Nephron progenitor cell (in vitro differentiated cells): Measurements from ENCODE around the gene OMG.
"Not testable (repeated sequence)": the region's sequence is repeated elsewhere in the genome, so short reads cannot be mapped to it uniquely, and the experiment has no call there.

Experiments used
- DNase-seq: peaks from one replicate; pipeline ENCODE4 v3.0.0; 2021
- H3K27ac Mint-ChIP-seq: 2 replicates; pipeline ENCODE4 v1.8.0; 2021; ENCODE audit warnings: mild to moderate bottlenecking, moderate library complexity, mixed read lengths
- H3K27me3 Mint-ChIP-seq: 2 replicates; pipeline ENCODE4 v1.8.0; 2021; ENCODE audit warnings: mild to moderate bottlenecking, low read depth, mixed read lengths; ENCODE audit not compliant: poor library complexity
- H3K36me3 Mint-ChIP-seq: 2 replicates; pipeline ENCODE4 v1.8.0; 2021; ENCODE audit warnings: low read depth, mixed read lengths
- H3K4me1 Mint-ChIP-seq: 2 replicates; pipeline ENCODE4 v1.8.0; 2021; ENCODE audit warnings: mixed read lengths
- H3K4me3 Mint-ChIP-seq: 2 replicates; pipeline ENCODE4 v1.8.0; 2021; ENCODE audit warnings: mild to moderate bottlenecking, moderate library complexity, mixed read lengths
- H3K9me3 Mint-ChIP-seq: 2 replicates; pipeline ENCODE4 v1.8.0; 2021; ENCODE audit warnings: mild to moderate bottlenecking, moderate library complexity, mixed read lengths
- TF ChIP-seq, protein P1 (sequence below): fragments of 200-600 bp; sonication (generic); IDR thresholded peaks from 2 replicates; pipeline ENCODE4 v1.5.0; 2021; ENCODE audit warnings: antibody characterized with exemption

The OMG gene

DNA sequence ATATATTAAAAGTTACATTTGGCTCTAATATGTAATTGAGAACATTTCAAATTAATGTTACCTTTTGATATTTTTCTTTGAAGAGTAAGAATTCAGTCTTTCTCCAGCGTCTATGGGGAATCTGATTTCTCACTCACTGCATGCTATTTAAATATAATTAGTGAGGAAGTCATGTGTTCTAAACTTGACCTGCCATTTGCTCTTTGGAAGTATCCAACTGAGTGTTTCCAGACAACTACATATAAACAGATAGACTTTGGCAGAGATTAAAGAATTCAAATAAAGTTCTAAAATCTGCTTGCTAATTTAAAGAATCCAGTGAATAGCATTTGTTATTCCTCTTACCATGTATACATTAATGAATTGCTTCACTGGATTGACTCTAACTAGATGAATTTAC, 23.5 kb downstream of the OMG start:
- Mint-ChIP-seq H3K27ac (no peak overlapping the region), H3K4me3 (no peak overlapping the region), H3K9me3 (no peaks in the 10 kb centered on the region), H3K4me1 (peaks cover 8% of the 10 kb centered on the region), H3K36me3 (peaks cover 74% of the 10 kb centered on the region), H3K27me3 (no peaks in the 10 kb centered on the region)
- TF ChIP-seq, protein P1, sequence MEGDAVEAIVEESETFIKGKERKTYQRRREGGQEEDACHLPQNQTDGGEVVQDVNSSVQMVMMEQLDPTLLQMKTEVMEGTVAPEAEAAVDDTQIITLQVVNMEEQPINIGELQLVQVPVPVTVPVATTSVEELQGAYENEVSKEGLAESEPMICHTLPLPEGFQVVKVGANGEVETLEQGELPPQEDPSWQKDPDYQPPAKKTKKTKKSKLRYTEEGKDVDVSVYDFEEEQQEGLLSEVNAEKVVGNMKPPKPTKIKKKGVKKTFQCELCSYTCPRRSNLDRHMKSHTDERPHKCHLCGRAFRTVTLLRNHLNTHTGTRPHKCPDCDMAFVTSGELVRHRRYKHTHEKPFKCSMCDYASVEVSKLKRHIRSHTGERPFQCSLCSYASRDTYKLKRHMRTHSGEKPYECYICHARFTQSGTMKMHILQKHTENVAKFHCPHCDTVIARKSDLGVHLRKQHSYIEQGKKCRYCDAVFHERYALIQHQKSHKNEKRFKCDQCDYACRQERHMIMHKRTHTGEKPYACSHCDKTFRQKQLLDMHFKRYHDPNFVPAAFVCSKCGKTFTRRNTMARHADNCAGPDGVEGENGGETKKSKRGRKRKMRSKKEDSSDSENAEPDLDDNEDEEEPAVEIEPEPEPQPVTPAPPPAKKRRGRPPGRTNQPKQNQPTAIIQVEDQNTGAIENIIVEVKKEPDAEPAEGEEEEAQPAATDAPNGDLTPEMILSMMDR = no peak
- DNase-seq = no peak

DNA sequence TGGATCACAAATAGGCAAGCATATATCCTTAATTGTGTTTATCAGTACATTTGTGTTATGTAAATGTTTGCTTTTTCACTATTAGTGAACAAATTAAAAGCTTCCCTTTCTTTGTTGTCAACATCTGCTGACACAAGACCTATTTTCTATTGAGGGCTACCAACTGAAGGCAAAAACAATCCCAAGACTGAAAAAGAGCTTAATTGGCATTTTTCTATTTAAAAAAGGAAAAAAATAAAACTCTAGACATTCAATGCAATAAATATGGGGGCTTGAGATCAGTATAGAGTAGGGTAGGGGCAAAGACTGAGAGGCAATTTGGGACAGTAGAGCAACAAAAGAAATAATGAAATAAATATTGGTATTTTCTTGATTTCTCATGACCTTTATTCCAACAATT, 24.2 kb downstream of the OMG start:
- Mint-ChIP-seq H3K36me3 (peaks cover 74% of the 10 kb centered on the region), H3K27ac (no peak overlapping the region), H3K4me3 (no peak overlapping the region), H3K4me1 (peaks cover 8% of the 10 kb centered on the region), H3K27me3 (no peaks in the 10 kb centered on the region), H3K9me3 (no peaks in the 10 kb centered on the region)
- DNase-seq = no peak
- TF ChIP-seq, protein P1 = no peak

DNA sequence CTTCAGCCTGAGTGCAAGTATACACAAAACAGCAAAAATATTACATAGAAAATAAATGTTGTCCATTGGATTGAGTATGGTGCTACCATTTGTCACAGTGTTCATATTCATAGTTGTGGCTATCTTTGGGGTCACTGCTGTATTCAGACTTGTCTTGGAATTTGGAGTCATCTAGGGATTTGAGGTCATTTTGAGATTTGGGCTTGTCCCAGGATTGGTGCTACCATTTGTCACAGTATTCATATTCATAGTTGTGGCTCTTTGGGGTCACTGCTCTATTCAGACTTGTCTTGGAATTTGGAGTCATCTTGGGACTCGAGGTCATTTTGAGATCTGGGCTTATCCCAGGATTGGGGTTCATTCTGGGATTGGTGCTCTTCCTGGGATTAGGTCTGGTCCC, 24.8 kb downstream of the OMG start:
- no peak for DNase-seq
- H3K27ac Mint-ChIP-seq = no peak overlapping the region
- TF ChIP-seq, protein P1 = no peak
- peaks cover 8% of the 10 kb centered on the region for H3K4me1 Mint-ChIP-seq
- H3K27me3 Mint-ChIP-seq = no peaks in the 10 kb centered on the region
- no peak overlapping the region for H3K4me3 Mint-ChIP-seq
- no peaks in the 10 kb centered on the region for H3K9me3 Mint-ChIP-seq
- H3K36me3 Mint-ChIP-seq = peaks cover 74% of the 10 kb centered on the region

DNA sequence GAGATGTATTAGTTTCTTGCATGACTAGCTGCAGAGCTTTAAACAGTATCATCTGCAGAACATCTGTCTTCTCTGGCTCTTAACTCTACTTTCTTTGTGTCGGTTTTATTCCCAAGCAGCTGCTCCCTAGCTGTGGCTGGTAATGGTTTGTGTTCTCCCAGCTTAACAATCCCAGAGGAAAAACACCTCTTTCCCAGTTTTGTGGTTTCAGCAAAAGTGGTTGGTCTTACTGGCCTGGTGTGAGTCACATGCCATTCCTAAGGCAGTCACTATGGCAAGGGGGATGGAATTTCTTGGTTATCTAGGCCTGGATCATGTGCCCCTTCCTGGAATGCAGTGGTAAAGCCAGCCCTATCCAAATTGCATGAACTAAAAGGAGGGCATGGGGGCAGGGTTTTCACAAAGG, 27.5 kb downstream of the OMG start:
- Mint-ChIP-seq H3K4me3 (no peak overlapping the region), H3K9me3 (no peaks in the 10 kb centered on the region), H3K27ac (no peak overlapping the region), H3K27me3 (no peaks in the 10 kb centered on the region), H3K4me1 (peaks cover 8% of the 10 kb centered on the region), H3K36me3 (peaks cover 76% of the 10 kb centered on the region)
- TF ChIP-seq, protein P1 = no peak
- DNase-seq = no peak

DNA sequence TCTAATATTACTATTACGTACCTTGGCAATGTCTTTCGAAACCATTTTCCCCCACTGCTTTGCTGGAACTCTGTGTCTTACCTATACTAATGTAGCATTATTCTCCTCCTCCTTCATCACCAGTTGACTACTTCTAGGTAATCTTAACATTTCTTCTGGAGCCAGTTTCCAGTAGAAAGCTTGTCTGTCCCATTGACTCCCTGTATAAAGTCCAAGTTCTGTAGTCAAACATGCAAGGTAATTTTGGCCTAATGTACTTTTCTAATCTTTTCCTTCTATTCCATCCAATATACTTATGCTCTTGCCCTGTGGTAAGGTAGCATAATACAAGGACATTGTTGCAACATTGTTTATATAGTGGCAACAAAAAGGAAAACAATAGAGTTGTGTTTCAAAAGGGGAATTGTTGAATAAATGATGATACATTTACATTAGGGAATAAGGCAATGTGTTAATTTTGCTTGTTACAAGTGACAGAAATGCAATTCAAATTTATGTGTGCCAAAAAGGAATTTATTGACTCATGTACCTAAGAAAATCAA, 27.9 kb downstream of the OMG start:
- Mint-ChIP-seq H3K36me3 (peaks cover 76% of the 10 kb centered on the region), H3K4me1 (peaks cover 8% of the 10 kb centered on the region), H3K27ac (no peak overlapping the region), H3K27me3 (no peaks in the 10 kb centered on the region), H3K4me3 (no peak overlapping the region), H3K9me3 (no peaks in the 10 kb centered on the region)
- TF ChIP-seq, protein P1 = no peak
- no peak for DNase-seq

DNA sequence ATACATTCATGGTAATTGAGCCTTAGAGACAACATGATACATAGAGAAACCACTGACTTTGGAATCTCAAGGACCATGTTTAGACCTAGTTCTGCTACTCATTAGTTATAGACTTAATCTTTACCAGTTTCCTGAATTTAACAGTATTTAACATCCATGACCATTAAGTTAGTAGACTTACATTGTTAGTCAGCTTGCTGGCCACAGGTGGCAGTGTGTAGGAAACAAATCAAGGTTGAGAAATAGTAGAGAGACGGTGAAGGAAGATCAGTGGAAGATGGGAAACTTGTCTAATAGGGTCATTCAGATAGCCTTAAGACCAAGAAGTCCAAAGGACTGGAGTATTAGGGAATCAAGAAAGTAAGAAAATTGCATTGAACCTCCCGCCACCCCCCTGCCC, 31.0 kb downstream of the OMG start:
- Mint-ChIP-seq H3K36me3 (peaks cover 74% of the 10 kb centered on the region), H3K27me3 (peaks cover 3% of the 10 kb centered on the region), H3K4me1 (peaks cover 8% of the 10 kb centered on the region), H3K9me3 (no peaks in the 10 kb centered on the region), H3K4me3 (no peak overlapping the region), H3K27ac (no peak overlapping the region)
- TF ChIP-seq, protein P1 = peak; percentile 8
- DNase-seq = no peak

DNA sequence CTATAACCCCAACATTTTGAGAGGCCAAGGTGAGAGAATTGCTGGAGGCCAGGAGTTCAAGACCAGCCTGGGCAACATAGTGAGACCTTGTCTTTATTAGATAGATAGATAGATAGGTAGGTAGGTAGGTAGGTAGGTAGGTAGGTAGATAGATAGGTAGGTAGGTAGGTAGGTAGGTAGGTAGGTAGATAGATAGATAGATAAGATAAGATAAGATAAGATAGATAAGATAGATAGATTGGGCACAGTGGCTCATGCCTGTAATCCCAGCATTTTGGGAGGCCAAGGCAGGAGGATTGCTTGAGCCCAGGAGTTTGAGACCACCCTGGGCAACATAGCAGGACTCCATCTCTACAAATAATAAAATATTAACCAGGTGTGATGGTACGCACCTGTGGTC, 34.1 kb downstream of the OMG start:
- not testable (repeated sequence) for H3K4me1 Mint-ChIP-seq, H3K9me3 Mint-ChIP-seq, H3K27me3 Mint-ChIP-seq, H3K4me3 Mint-ChIP-seq, DNase-seq, H3K27ac Mint-ChIP-seq
- H3K36me3 Mint-ChIP-seq = peaks cover 62% of the 10 kb centered on the region
